ENCODE data around the gene LTA. TPM values are rescaled to one million over a fixed set of nuclear protein-coding genes. Genes with fewer than 3 reads are reported as not detected.
A peak's percentile ranks its signal among the peaks of the same experiment; 100 is the strongest.

The LTA gene
- total and polyA plus RNA-seq, 8 donors: 0.05 to 1.3 (median 0.14) TPM; not detected in 4

GRCh38 chr6:31621320-31621939 lies 49.3 kb downstream of the LTA start:
- intact Hi-C loops (cut with DNase I): no loop called here
- ATAC-seq (no peak), FAIRE-seq (no peak), DNase-seq (no peak)
- H3K4me1 ChIP-seq: peaks cover 4 to 8% (median 4%) of the 10 kb centered on the region in 3 donors
- no peak for TF ChIP-seq CTCF (IDR thresholded peaks at IDR 0.05)
- H3K9me3 ChIP-seq: no peaks in the 10 kb centered on the region
- peaks cover 10 to 25% (median 24%) of the 10 kb centered on the region in 3 donors for H3K36me3 ChIP-seq
- 4 to 7% methylated on average over 15 of the region's 15 CpGs for whole genome bisulfite sequencing, 2 donors
- H3K27ac ChIP-seq: peak overlapping the region; percentile 80 to 92 (median 88)
- no peaks in the 10 kb centered on the region for H3K27me3 ChIP-seq
- H3K4me3 ChIP-seq: peak overlapping the region; percentile 58 to 88 (median 78)

- H3K4me3 ChIP-seq: peak overlapping the region in 3 of 4 donors; percentile 58 to 88 (median 78)
Observed at GRCh38 chr6:31621991-31622390, 49.9 kb downstream of the LTA start.

GRCh38 chr6:31622684-31623091 lies 50.6 kb downstream of the LTA start:
- H3K27me3 ChIP-seq: no peaks in the 10 kb centered on the region
- peak overlapping the region in 1 of 4 donors; percentile 78 for H3K4me3 ChIP-seq
- ATAC-seq (no peak), FAIRE-seq (no peak), DNase-seq (peak in 1 of 6 donors; percentile 42)
- no peaks in the 10 kb centered on the region for H3K9me3 ChIP-seq
- H3K4me1 ChIP-seq: peaks cover 4 to 8% (median 4%) of the 10 kb centered on the region in 3 donors
- peaks cover 19 to 37% (median 36%) of the 10 kb centered on the region in 3 donors for H3K36me3 ChIP-seq
- WGBS, 2 donors: 19 to 31% methylated on average over 10 of the region's 10 CpGs
- TF ChIP-seq CTCF (IDR thresholded peaks at IDR 0.05): no peak
- peak overlapping the region in 1 of 4 donors; percentile 91 for H3K27ac ChIP-seq
- intact Hi-C loops (cut with DNase I): no loop called here

More at GRCh38 chr6:31621991-31622390, 49.9 kb downstream of the LTA start:
- intact Hi-C loops (cut with DNase I): no loop called here
- peaks cover 4 to 8% (median 4%) of the 10 kb centered on the region in 3 donors for H3K4me1 ChIP-seq
- 15 to 18% methylated on average over 4 of the region's 4 CpGs for WGBS, 2 donors
- FAIRE-seq: no peak
- peak overlapping the region in 2 of 4 donors; percentile 91 to 92 for H3K27ac ChIP-seq
- peaks cover 15 to 30% (median 30%) of the 10 kb centered on the region in 3 donors for H3K36me3 ChIP-seq
- DNase-seq: no peak
- ATAC-seq: no peak
- no peaks in the 10 kb centered on the region for H3K27me3 ChIP-seq
- no peaks in the 10 kb centered on the region for H3K9me3 ChIP-seq
- TF ChIP-seq CTCF (IDR thresholded peaks at IDR 0.05): no peak

Other genes starting within 250 kb of the LTA start
Only the 30 nearest of the 34 such genes appear.
- gene HLA-B, start 215.1 kb upstream of the LTA start, total RNA-seq: 1,000 to 10,000 TPM in 1 of 6 donors, 100 to 1,000 TPM in 5; 141 to 1,089 (median 229) TPM
- gene HLA-B, start 215.1 kb upstream of the LTA start, polyA plus RNA-seq: 100 to 1,000 TPM; 269 to 373 TPM
- 10 to 100 TPM in 1 of 6 donors, 1 to 10 TPM in 5; 4.8 to 15.8 (median 5.7) TPM for gene MICA, start 168.7 kb upstream of the LTA start, total RNA-seq
- gene MICA, start 168.7 kb upstream of the LTA start, polyA plus RNA-seq: 10 to 100 TPM; 13.6 to 22.6 TPM
- gene MICB, start 74.1 kb upstream of the LTA start, total RNA-seq: 1 to 10 TPM in 2 of 6 donors, under 1 TPM in 4; 0.24 to 1.7 (median 0.51) TPM
- under 1 TPM; 0.23 to 0.76 TPM for gene MICB, start 74.1 kb upstream of the LTA start, polyA plus RNA-seq
- not detected for gene MCCD1, start 43.3 kb upstream of the LTA start, total RNA-seq
- gene MCCD1, start 43.3 kb upstream of the LTA start, polyA plus RNA-seq: not detected
- gene DDX39B, start 30.3 kb upstream of the LTA start, total RNA-seq: 100 to 1,000 TPM; 134 to 233 (median 153) TPM
- 100 to 1,000 TPM; 423 to 669 TPM for gene DDX39B, start 30.3 kb upstream of the LTA start, polyA plus RNA-seq
- under 1 TPM; 0.16 to 0.81 (median 0.36) TPM for gene ATP6V1G2, start 25.7 kb upstream of the LTA start, total RNA-seq
- 1 to 10 TPM; 1.9 to 2.1 TPM for gene ATP6V1G2, start 25.7 kb upstream of the LTA start, polyA plus RNA-seq
- gene NFKBIL1, start 24.7 kb upstream of the LTA start, total RNA-seq: 10 to 100 TPM; 12.1 to 25.3 (median 20.8) TPM
- gene NFKBIL1, start 24.7 kb upstream of the LTA start, polyA plus RNA-seq: 10 to 100 TPM; 26.5 to 46.0 TPM
- gene TNF, start 3.3 kb downstream of the LTA start, total RNA-seq: under 1 TPM in 5 of 6 donors, not detected in 1; 0.29 to 0.87 (median 0.58) TPM
- gene TNF, start 3.3 kb downstream of the LTA start, polyA plus RNA-seq: under 1 TPM; 0.11 to 0.42 TPM
- 10 to 100 TPM in 1 of 6 donors, 1 to 10 TPM in 3, under 1 TPM in 2; 0.71 to 19.4 (median 1.9) TPM for gene LTB, start 10.1 kb downstream of the LTA start, total RNA-seq
- 1 to 10 TPM; 1.4 to 7.3 TPM for gene LTB, start 10.1 kb downstream of the LTA start, polyA plus RNA-seq
- 10 to 100 TPM in 2 of 6 donors, 1 to 10 TPM in 2, under 1 TPM in 2; 0.56 to 12.9 (median 2.6) TPM for gene LST1, start 14.0 kb downstream of the LTA start, total RNA-seq
- 1 to 10 TPM; 6.0 to 6.2 TPM for gene LST1, start 14.0 kb downstream of the LTA start, polyA plus RNA-seq
- under 1 TPM in 1 of 6 donors, not detected in 5; 0.28 TPM for gene NCR3, start 20.7 kb downstream of the LTA start, total RNA-seq
- gene NCR3, start 20.7 kb downstream of the LTA start, polyA plus RNA-seq: not detected
- 10 to 100 TPM in 2 of 6 donors, 1 to 10 TPM in 4; 1.1 to 18.6 (median 5.3) TPM for gene AIF1, start 42.9 kb downstream of the LTA start, total RNA-seq
- gene AIF1, start 42.9 kb downstream of the LTA start, polyA plus RNA-seq: 10 to 100 TPM; 16.2 to 16.4 TPM
- gene PRRC2A, start 48.4 kb downstream of the LTA start, total RNA-seq: 10 to 100 TPM; 45.3 to 97.6 (median 73.5) TPM
- gene PRRC2A, start 48.4 kb downstream of the LTA start, polyA plus RNA-seq: 100 to 1,000 TPM; 138 to 144 TPM
- gene BAG6, start 80.4 kb downstream of the LTA start, total RNA-seq: 100 to 1,000 TPM in 4 of 6 donors, 10 to 100 TPM in 2; 93.3 to 160 (median 113) TPM
- 100 to 1,000 TPM; 283 to 292 TPM for gene BAG6, start 80.4 kb downstream of the LTA start, polyA plus RNA-seq
- gene APOM, start 83.6 kb downstream of the LTA start, total RNA-seq: 1 to 10 TPM in 3 of 6 donors, under 1 TPM in 3; 0.62 to 2.6 (median 0.98) TPM
- gene APOM, start 83.6 kb downstream of the LTA start, polyA plus RNA-seq: 1 to 10 TPM; 3.4 to 5.0 TPM
- gene C6orf47, start 88.5 kb downstream of the LTA start, total RNA-seq: 10 to 100 TPM in 1 of 6 donors, 1 to 10 TPM in 5; 6.9 to 12.0 (median 9.0) TPM
- gene C6orf47, start 88.5 kb downstream of the LTA start, polyA plus RNA-seq: 10 to 100 TPM; 10.8 to 11.2 TPM
- gene GPANK1, start 92.7 kb downstream of the LTA start, total RNA-seq: 1 to 10 TPM; 5.5 to 9.5 (median 6.1) TPM
- gene GPANK1, start 92.7 kb downstream of the LTA start, polyA plus RNA-seq: 10 to 100 TPM; 11.2 to 11.6 TPM
- 10 to 100 TPM; 48.1 to 65.9 (median 57.8) TPM for gene CSNK2B, start 93.8 kb downstream of the LTA start, total RNA-seq
- 100 to 1,000 TPM in 1 of 2 donors, 10 to 100 TPM in 1; 86.8 to 116 TPM for gene CSNK2B, start 93.8 kb downstream of the LTA start, polyA plus RNA-seq
- 1 to 10 TPM; 3.0 to 8.2 (median 4.0) TPM for gene LY6G5B, start 97.7 kb downstream of the LTA start, total RNA-seq
- 10 to 100 TPM in 1 of 2 donors, 1 to 10 TPM in 1; 9.2 to 11.4 TPM for gene LY6G5B, start 97.7 kb downstream of the LTA start, polyA plus RNA-seq
- 1 to 10 TPM; 1.6 to 2.9 (median 2.3) TPM for gene LY6G5C, start 108.8 kb downstream of the LTA start, total RNA-seq
- 1 to 10 TPM; 2.4 to 2.5 TPM for gene LY6G5C, start 108.8 kb downstream of the LTA start, polyA plus RNA-seq
- 10 to 100 TPM; 14.9 to 34.2 (median 19.7) TPM for gene ABHD16A, start 131.0 kb downstream of the LTA start, total RNA-seq
- gene ABHD16A, start 131.0 kb downstream of the LTA start, polyA plus RNA-seq: 10 to 100 TPM; 31.9 to 61.5 TPM
- not detected for gene LY6G6F, start 134.6 kb downstream of the LTA start, total RNA-seq
- not detected for gene LY6G6F, start 134.6 kb downstream of the LTA start, polyA plus RNA-seq
- gene LY6G6D, start 143.1 kb downstream of the LTA start, total RNA-seq: not detected
- gene LY6G6D, start 143.1 kb downstream of the LTA start, polyA plus RNA-seq: not detected
- not detected for gene LY6G6C, start 149.5 kb downstream of the LTA start, total RNA-seq
- not detected for gene LY6G6C, start 149.5 kb downstream of the LTA start, polyA plus RNA-seq
- under 1 TPM in 1 of 6 donors, not detected in 5; 0.06 TPM for gene MPIG6B, start 151.1 kb downstream of the LTA start, total RNA-seq
- under 1 TPM in 1 of 2 donors, not detected in 1; 0.05 TPM for gene MPIG6B, start 151.1 kb downstream of the LTA start, polyA plus RNA-seq
- gene DDAH2, start 157.0 kb downstream of the LTA start, total RNA-seq: 10 to 100 TPM in 4 of 6 donors, 1 to 10 TPM in 2; 6.5 to 32.8 (median 13.0) TPM
- gene DDAH2, start 157.0 kb downstream of the LTA start, polyA plus RNA-seq: 10 to 100 TPM; 58.2 to 68.8 TPM
- 100 to 1,000 TPM in 2 of 6 donors, 10 to 100 TPM in 4; 61.0 to 150 (median 80.8) TPM for gene CLIC1, start 164.2 kb downstream of the LTA start, total RNA-seq
- gene CLIC1, start 164.2 kb downstream of the LTA start, polyA plus RNA-seq: 100 to 1,000 TPM in 1 of 2 donors, 10 to 100 TPM in 1; 91.8 to 154 TPM
- gene MSH5, start 167.7 kb downstream of the LTA start, total RNA-seq: 1 to 10 TPM; 2.2 to 7.6 (median 5.3) TPM
- gene MSH5, start 167.7 kb downstream of the LTA start, polyA plus RNA-seq: 10 to 100 TPM; 11.3 to 17.4 TPM
- 1 to 10 TPM in 1 of 6 donors, under 1 TPM in 4, not detected in 1; 0.51 to 1.9 (median 0.64) TPM for gene SAPCD1, start 190.4 kb downstream of the LTA start, total RNA-seq
- 10 to 100 TPM in 1 of 2 donors, 1 to 10 TPM in 1; 4.8 to 11.1 TPM for gene SAPCD1, start 190.4 kb downstream of the LTA start, polyA plus RNA-seq
- gene VWA7, start 205.0 kb downstream of the LTA start, total RNA-seq: 1 to 10 TPM; 2.9 to 5.0 (median 4.3) TPM
- 10 to 100 TPM in 1 of 2 donors, 1 to 10 TPM in 1; 5.6 to 11.9 TPM for gene VWA7, start 205.0 kb downstream of the LTA start, polyA plus RNA-seq

Data from pancreas (tissue), 10 donors.